Astrocyte of the spinal cord (primary cell): ENCODE results near the gene HBS1L.

Experiments
- DNase-seq: peaks from one replicate; pipeline ENCODE4 v3.0.0; 2011; ENCODE audit warnings: low read depth, low spot score
- H3K4me3 ChIP-seq: 2 replicates; pipeline ENCODE4 v1.5.1; 2011; ENCODE audit warnings: low read depth, mild to moderate bottlenecking, low read length, moderate library complexity
- in situ Hi-C: cut with HindIII; loops from 2 replicates; pipeline ENCODE4 v1.10.0; 2017; ENCODE audit warnings: low sequenced_read_pairs
- TF ChIP-seq, protein P1 (sequence below): IDR thresholded peaks from 2 replicates; pipeline ENCODE4 v1.5.1; 2012; ENCODE audit warnings: low read depth, mild to moderate bottlenecking, low read length, inconsistent platforms

HBS1L gene

DNA sequence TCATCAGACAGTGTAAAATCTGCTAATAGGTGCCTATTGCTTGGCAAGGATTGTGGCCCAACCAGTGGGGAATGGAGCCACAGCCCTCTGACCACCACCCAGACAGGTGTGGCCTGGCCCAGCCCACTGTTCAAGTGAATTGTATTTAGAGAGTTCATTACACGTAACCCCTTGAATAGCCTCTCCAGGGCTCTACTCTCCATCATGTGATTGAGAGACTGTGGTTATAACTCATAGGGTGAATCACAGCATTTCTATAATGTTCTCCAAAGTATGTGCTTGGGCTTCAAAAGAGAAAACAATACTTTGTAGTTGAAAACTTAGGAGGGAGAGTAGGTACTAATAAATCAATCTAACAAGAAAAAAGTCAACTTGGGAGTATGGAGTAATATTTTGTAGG lies 143.1 kb downstream of the HBS1L start:
- peak; percentile 79 for DNase-seq
- in situ Hi-C loops, result no loop called here
- no peak overlapping the region for H3K4me3 ChIP-seq
- TF ChIP-seq, protein P1, sequence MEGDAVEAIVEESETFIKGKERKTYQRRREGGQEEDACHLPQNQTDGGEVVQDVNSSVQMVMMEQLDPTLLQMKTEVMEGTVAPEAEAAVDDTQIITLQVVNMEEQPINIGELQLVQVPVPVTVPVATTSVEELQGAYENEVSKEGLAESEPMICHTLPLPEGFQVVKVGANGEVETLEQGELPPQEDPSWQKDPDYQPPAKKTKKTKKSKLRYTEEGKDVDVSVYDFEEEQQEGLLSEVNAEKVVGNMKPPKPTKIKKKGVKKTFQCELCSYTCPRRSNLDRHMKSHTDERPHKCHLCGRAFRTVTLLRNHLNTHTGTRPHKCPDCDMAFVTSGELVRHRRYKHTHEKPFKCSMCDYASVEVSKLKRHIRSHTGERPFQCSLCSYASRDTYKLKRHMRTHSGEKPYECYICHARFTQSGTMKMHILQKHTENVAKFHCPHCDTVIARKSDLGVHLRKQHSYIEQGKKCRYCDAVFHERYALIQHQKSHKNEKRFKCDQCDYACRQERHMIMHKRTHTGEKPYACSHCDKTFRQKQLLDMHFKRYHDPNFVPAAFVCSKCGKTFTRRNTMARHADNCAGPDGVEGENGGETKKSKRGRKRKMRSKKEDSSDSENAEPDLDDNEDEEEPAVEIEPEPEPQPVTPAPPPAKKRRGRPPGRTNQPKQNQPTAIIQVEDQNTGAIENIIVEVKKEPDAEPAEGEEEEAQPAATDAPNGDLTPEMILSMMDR, result no peak

DNA sequence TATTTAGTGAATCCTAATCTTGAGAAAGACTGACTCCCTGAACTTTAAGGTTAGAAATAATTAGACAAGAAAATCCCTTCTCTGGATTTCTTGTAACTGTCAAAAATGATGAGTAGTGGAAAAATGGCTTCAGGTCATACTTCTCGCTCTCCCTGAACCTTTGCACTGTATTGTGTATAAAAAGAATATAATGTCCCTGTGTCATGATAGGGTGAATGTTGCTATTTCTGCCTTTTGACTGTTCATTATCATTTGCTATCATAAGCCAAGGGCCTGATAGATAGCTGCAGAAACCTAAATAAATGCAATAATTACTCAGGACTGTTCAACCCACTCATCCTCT lies 144.1 kb downstream of the HBS1L start:
- in situ Hi-C loops, result no loop called here
- DNase-seq, result no peak
- TF ChIP-seq, protein P1, result no peak
- H3K4me3 ChIP-seq, result no peak overlapping the region
